SK-N-MC (cell line): ENCODE results near the gene FNDC3B.

Source experiments
- EZH2 ChIP-seq: fragments of 200-600 bp; sonication (generic); IDR thresholded peaks from one replicate; pipeline ENCODE4 v1.6.1; 2017; ENCODE audit warnings: antibody characterized with exemption
- FOXP2 ChIP-seq: optimal IDR thresholded peaks from 2 replicates; pipeline ENCODE3; 2011; ENCODE audit warnings: mild to moderate bottlenecking, moderate library complexity; ENCODE audit not compliant: insufficient read depth; ENCODE audit errors: extremely low read length, control extremely low read depth

DNA sequence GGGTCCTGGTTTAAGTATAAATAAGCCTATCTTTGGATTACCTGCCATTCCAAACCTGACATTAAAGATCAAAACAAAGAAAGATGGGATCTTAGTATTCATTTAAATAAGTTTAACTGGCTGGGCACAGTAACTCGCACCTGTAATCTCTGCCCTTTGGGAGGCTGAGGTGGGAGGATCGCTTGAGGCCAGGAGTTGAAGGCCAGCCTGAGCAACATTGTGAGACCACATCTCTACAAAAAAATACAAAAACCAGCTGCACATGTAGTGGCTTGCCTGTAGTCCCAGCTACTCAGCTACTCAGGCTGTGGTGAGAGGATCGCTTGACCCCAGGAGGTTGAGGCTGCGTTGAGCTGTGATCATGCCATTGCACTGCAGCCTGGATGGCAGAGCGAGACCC lies 176.9 kb downstream of the FNDC3B start:
- TF ChIP-seq EZH2 (no peak), FOXP2 (no peak)
